ENCODE results near the gene PHC2. TPM values are rescaled to one million over a fixed set of nuclear protein-coding genes. Genes with fewer than 3 reads are reported as not detected.

The PHC2 gene
- total RNA-seq, 1 experiment from 2014 or later, result 9.4 TPM

DNA sequence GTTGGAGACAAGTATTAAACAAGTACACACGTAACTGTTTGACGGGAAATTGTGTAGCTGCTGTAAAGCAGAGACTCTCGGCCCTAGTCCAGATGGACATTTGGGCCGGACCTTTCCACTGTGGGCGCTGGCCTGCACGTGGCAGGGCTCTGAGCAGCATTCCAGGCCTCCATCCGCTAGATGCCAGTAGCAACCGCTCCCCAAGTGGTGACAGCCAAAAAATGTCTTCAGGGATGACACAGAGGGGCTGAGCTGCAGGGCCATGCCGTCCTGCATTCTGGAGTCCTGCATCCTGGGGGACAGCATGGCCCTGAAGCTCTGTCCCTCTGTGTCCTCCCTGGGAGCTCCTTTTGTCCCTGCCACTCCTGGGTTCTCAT, 134.8 kb downstream of the PHC2 start:
- no peak overlapping the region for H3K27ac ChIP-seq (ENCODE audit: insufficient read length, low read depth, low read length)
- H3K27me3 Mint-ChIP-seq (ENCODE audit: low read depth), result no peaks in the 10 kb centered on the region
- no peak overlapping the region for H3K4me3 Mint-ChIP-seq
- H3K18ac ChIP-seq (ENCODE audit: insufficient read length, low read depth, low read length), result no peak overlapping the region
- WGBS (ENCODE audit: extremely low coverage, insufficient read length, low lambda C conversion rate), result no CpG with 5 or more reads among the region's 9 CpGs
- H3K9ac ChIP-seq (ENCODE audit: extremely low read depth, insufficient read length, low read length), result no peak overlapping the region
- H2BK15ac ChIP-seq (ENCODE audit: low read depth, low read length), result no peak overlapping the region
- H3K4me1 Mint-ChIP-seq, result peaks cover 13 to 22% of the 10 kb centered on the region in 2 experiments
- no peaks in the 10 kb centered on the region for H3K79me2 ChIP-seq (ENCODE audit: insufficient read depth, low read length)
- no peaks in the 10 kb centered on the region for H3K9me3 Mint-ChIP-seq
- no peak overlapping the region for H2BK20ac ChIP-seq (ENCODE audit: low read depth, low read length, poor library complexity, severe bottlenecking)
- H3K4me1 ChIP-seq (ENCODE audit: insufficient read depth, low read length), result no peaks in the 10 kb centered on the region
- H4K8ac ChIP-seq (replicated peaks; ENCODE audit: insufficient read length, low read depth, low read length), result no peak overlapping the region
- peaks cover 25 to 43% (median 39%) of the 10 kb centered on the region in 3 experiments for H3K36me3 Mint-ChIP-seq (ENCODE audit: insufficient read depth in 1 of 3, low read depth in 3 of 3)
- H3K4me2 ChIP-seq (ENCODE audit: insufficient read depth, insufficient read length, low read length), result no peak overlapping the region
- H3K23me2 ChIP-seq (ENCODE audit: insufficient read length, low read depth, low read length, poor library complexity, severe bottlenecking), result no peaks in the 10 kb centered on the region
- H2BK5ac ChIP-seq (ENCODE audit: insufficient read length, low read length), result no peak overlapping the region
- H4K91ac ChIP-seq (ENCODE audit: insufficient read length, low read depth, low read length), result no peak overlapping the region
- no peaks in the 10 kb centered on the region for H3K27me3 ChIP-seq (ENCODE audit: insufficient read depth, low read length)
- no peaks in the 10 kb centered on the region for H3K79me1 ChIP-seq (ENCODE audit: insufficient read depth, low read depth, low read length, poor library complexity, severe bottlenecking)
- H2AK5ac ChIP-seq (ENCODE audit: insufficient read length, low read length), result no peak overlapping the region
- DNase-seq, result no peak
- no peaks in the 10 kb centered on the region for H4K20me1 ChIP-seq (ENCODE audit: control insufficient read depth, insufficient read depth, insufficient read length)
- H3T11ph ChIP-seq (ENCODE audit: low read length), result no peak overlapping the region
- H3K4ac ChIP-seq (ENCODE audit: low read depth, low read length), result no peak overlapping the region
- TF ChIP-seq, protein P1, sequence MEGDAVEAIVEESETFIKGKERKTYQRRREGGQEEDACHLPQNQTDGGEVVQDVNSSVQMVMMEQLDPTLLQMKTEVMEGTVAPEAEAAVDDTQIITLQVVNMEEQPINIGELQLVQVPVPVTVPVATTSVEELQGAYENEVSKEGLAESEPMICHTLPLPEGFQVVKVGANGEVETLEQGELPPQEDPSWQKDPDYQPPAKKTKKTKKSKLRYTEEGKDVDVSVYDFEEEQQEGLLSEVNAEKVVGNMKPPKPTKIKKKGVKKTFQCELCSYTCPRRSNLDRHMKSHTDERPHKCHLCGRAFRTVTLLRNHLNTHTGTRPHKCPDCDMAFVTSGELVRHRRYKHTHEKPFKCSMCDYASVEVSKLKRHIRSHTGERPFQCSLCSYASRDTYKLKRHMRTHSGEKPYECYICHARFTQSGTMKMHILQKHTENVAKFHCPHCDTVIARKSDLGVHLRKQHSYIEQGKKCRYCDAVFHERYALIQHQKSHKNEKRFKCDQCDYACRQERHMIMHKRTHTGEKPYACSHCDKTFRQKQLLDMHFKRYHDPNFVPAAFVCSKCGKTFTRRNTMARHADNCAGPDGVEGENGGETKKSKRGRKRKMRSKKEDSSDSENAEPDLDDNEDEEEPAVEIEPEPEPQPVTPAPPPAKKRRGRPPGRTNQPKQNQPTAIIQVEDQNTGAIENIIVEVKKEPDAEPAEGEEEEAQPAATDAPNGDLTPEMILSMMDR (conservative IDR thresholded peaks at IDR 0.05), result no peak
- no peak overlapping the region for H2AFZ ChIP-seq (ENCODE audit: low read length)
- H3K27ac Mint-ChIP-seq, result no peak overlapping the region
- no peak overlapping the region for H4K5ac ChIP-seq (ENCODE audit: insufficient read length, low read depth, low read length)
- no peak overlapping the region for H3K56ac ChIP-seq (ENCODE audit: insufficient read length, low read depth, low read length)
- no peaks in the 10 kb centered on the region for H3K9me3 ChIP-seq (ENCODE audit: control insufficient read depth, low read depth, low read length)
- no peak overlapping the region for H2BK120ac ChIP-seq (ENCODE audit: low read depth, low read length, poor library complexity, severe bottlenecking)
- no peak overlapping the region for H2BK12ac ChIP-seq (ENCODE audit: insufficient read length, low read depth, low read length)
- no peak overlapping the region for H3K23ac ChIP-seq (ENCODE audit: insufficient read length, low read depth, low read length)
- H3K14ac ChIP-seq (ENCODE audit: insufficient read depth, low read length), result no peak overlapping the region

Data from H9 (cell line).